ENCODE measurements around the gene TEX19.
A peak's percentile ranks its signal among the peaks of the same experiment; 100 is the strongest.
"Not testable (repeated sequence)": the region's sequence is repeated elsewhere in the genome, so short reads cannot be mapped to it uniquely, and the experiment has no call there.

The TEX19 gene

GRCh38 chr17:82373731-82374625 is 14.9 kb downstream of the TEX19 start:
- Histone ChIP-seq H3K9ac (no peak overlapping the region), H3K27ac (no peak overlapping the region), H3K36me3 (no peaks in the 10 kb centered on the region), H3K4me1 (peaks cover 52% of the 10 kb centered on the region), H3K4me2 (peak overlapping the region; percentile 43), H4K20me1 (peaks cover 23% of the 10 kb centered on the region), H3K27me3 (peaks cover 80% of the 10 kb centered on the region), H3K9me3 (no peaks in the 10 kb centered on the region), H3K4me3 (no peak overlapping the region)
- TF ChIP-seq Cebpa-rat (IDR thresholded peaks at IDR 0.05): no peak

- TF ChIP-seq Cebpa-rat (IDR thresholded peaks at IDR 0.05): no peak
- H3K4me2 ChIP-seq: no peak overlapping the region
Observed at GRCh38 chr17:82374626-82375331, 15.7 kb downstream of the TEX19 start.

GRCh38 chr17:82375359-82376041 is 16.5 kb downstream of the TEX19 start:
- Histone ChIP-seq H3K36me3 (no peaks in the 10 kb centered on the region), H3K9me3 (no peaks in the 10 kb centered on the region), H3K4me1 (peaks cover 42% of the 10 kb centered on the region), H3K27me3 (peaks cover 72% of the 10 kb centered on the region), H3K4me3 (no peak overlapping the region), H3K4me2 (no peak overlapping the region), H3K9ac (no peak overlapping the region), H3K27ac (no peak overlapping the region), H4K20me1 (peaks cover 23% of the 10 kb centered on the region)
- TF ChIP-seq Cebpa-rat (IDR thresholded peaks at IDR 0.05): no peak

More at GRCh38 chr17:82374626-82375331, 15.7 kb downstream of the TEX19 start:
- Histone ChIP-seq H3K9ac (no peak overlapping the region), H3K4me1 (peaks cover 50% of the 10 kb centered on the region), H4K20me1 (peaks cover 23% of the 10 kb centered on the region), H3K9me3 (no peaks in the 10 kb centered on the region), H3K36me3 (no peaks in the 10 kb centered on the region), H3K4me3 (no peak overlapping the region), H3K27ac (no peak overlapping the region), H3K27me3 (peaks cover 73% of the 10 kb centered on the region)

GRCh38 chr17:82376042-82376730 is 17.1 kb downstream of the TEX19 start:
- H3K9me3 ChIP-seq: no peaks in the 10 kb centered on the region
- H3K27ac ChIP-seq: no peak overlapping the region
- no peak overlapping the region for H3K4me2 ChIP-seq
- no peaks in the 10 kb centered on the region for H3K36me3 ChIP-seq
- H3K9ac ChIP-seq: no peak overlapping the region
- TF ChIP-seq Cebpa-rat (IDR thresholded peaks at IDR 0.05): no peak
- no peak overlapping the region for H3K4me3 ChIP-seq
- H4K20me1 ChIP-seq: peaks cover 17% of the 10 kb centered on the region
- peaks cover 70% of the 10 kb centered on the region for H3K27me3 ChIP-seq
- peaks cover 35% of the 10 kb centered on the region for H3K4me1 ChIP-seq

GRCh38 chr17:82377294-82377693 is 18.2 kb downstream of the TEX19 start:
- not testable (repeated sequence) for H3K27ac ChIP-seq, H3K4me2 ChIP-seq, H3K4me3 ChIP-seq, H4K20me1 ChIP-seq, H3K9me3 ChIP-seq, H3K9ac ChIP-seq, H3K36me3 ChIP-seq
- H3K4me1 ChIP-seq: peaks cover 24% of the 10 kb centered on the region
- peaks cover 62% of the 10 kb centered on the region for H3K27me3 ChIP-seq

GRCh38 chr17:82377924-82378740 is 19.1 kb downstream of the TEX19 start:
- Histone ChIP-seq H3K27me3 (peaks cover 53% of the 10 kb centered on the region), H3K27ac (no peak overlapping the region), H3K36me3 (no peaks in the 10 kb centered on the region), H3K9ac (no peak overlapping the region), H3K4me2 (peak overlapping the region; percentile 1; the same call in 1 of the 2 replicates), H3K4me3 (no peak overlapping the region), H4K20me1 (no peaks in the 10 kb centered on the region; the same call in 1 of the 2 replicates), H3K4me1 (peaks cover 16% of the 10 kb centered on the region), H3K9me3 (no peaks in the 10 kb centered on the region)
- no peak for TF ChIP-seq Cebpa-rat (IDR thresholded peaks at IDR 0.05)

GRCh38 chr17:82378741-82379021 is 19.6 kb downstream of the TEX19 start:
- TF ChIP-seq Cebpa-rat (IDR thresholded peaks at IDR 0.05): no peak
- H3K9me3 ChIP-seq: no peaks in the 10 kb centered on the region
- H3K4me1 ChIP-seq: peaks cover 10% of the 10 kb centered on the region
- H3K9ac ChIP-seq: no peak overlapping the region
- H3K4me2 ChIP-seq: no peak overlapping the region
- H3K36me3 ChIP-seq: no peaks in the 10 kb centered on the region
- peaks cover 52% of the 10 kb centered on the region for H3K27me3 ChIP-seq
- H3K4me3 ChIP-seq: no peak overlapping the region
- H3K27ac ChIP-seq: no peak overlapping the region
- H4K20me1 ChIP-seq: peaks cover 2% of the 10 kb centered on the region; the same call in 1 of the 2 replicates

GRCh38 chr17:82380860-82381702 is 22.0 kb downstream of the TEX19 start:
- Histone ChIP-seq H3K27ac (no peak overlapping the region), H3K4me3 (no peak overlapping the region), H4K20me1 (peaks cover 21% of the 10 kb centered on the region; the same call in 1 of the 2 replicates), H3K9me3 (no peaks in the 10 kb centered on the region), H3K36me3 (no peaks in the 10 kb centered on the region), H3K27me3 (peaks cover 58% of the 10 kb centered on the region), H3K4me1 (no peaks in the 10 kb centered on the region), H3K9ac (no peak overlapping the region), H3K4me2 (no peak overlapping the region)
- no peak for TF ChIP-seq Cebpa-rat (IDR thresholded peaks at IDR 0.05)

GRCh38 chr17:82381703-82382009 is 22.6 kb downstream of the TEX19 start:
- H3K36me3 ChIP-seq, H3K27ac ChIP-seq, H3K9me3 ChIP-seq, H3K4me1 ChIP-seq, H3K4me3 ChIP-seq, H3K4me2 ChIP-seq, H3K9ac ChIP-seq: not testable (repeated sequence)
- H3K27me3 ChIP-seq: peaks cover 64% of the 10 kb centered on the region
- peaks cover 26% of the 10 kb centered on the region for H4K20me1 ChIP-seq

GRCh38 chr17:82382220-82382932 is 23.3 kb downstream of the TEX19 start:
- not testable (repeated sequence) for H3K9ac ChIP-seq
- H3K27me3 ChIP-seq: peaks cover 71% of the 10 kb centered on the region

More at GRCh38 chr17:82382220-82382932, 23.3 kb downstream of the TEX19 start:
- not testable (repeated sequence) for H3K27ac ChIP-seq, H3K4me2 ChIP-seq, H3K4me1 ChIP-seq, H3K9me3 ChIP-seq, H3K4me3 ChIP-seq, H3K36me3 ChIP-seq
- H4K20me1 ChIP-seq: peaks cover 33% of the 10 kb centered on the region
